ENCODE data around the gene CASD1. TPM values are rescaled to one million over a fixed set of nuclear protein-coding genes. Genes with fewer than 3 reads are reported as not detected.

CASD1 gene
- total and polyA plus RNA-seq, 2 of the 4 experiments (the other 2 are of a cell fraction): 4.0 to 4.5 TPM

GRCh38 chr7:94557215-94557614 lies 47.6 kb downstream of the CASD1 start:
- no peak overlapping the region for H2BK15ac ChIP-seq (ENCODE audit: low read depth, low read length)
- H2AK9ac ChIP-seq (replicated peaks; ENCODE audit: low read depth, low read length, poor library complexity): no peak overlapping the region
- H3K56ac ChIP-seq (ENCODE audit: extremely low read depth, insufficient read depth, low read length): no peak overlapping the region
- no peak overlapping the region for H4K91ac ChIP-seq (ENCODE audit: insufficient read depth, low read depth, low read length)
- H2AFZ ChIP-seq (replicated peaks; ENCODE audit: low read length, poor library complexity): no peak overlapping the region
- H3K4me2 ChIP-seq (ENCODE audit: low read depth, low read length): no peak overlapping the region
- no peaks in the 10 kb centered on the region for H3K27me3 ChIP-seq (ENCODE audit: control insufficient read depth, insufficient read depth, low read length)
- H2BK5ac ChIP-seq (ENCODE audit: low read depth, low read length, poor library complexity, severe bottlenecking): no peak overlapping the region
- no peak for DNase-seq
- dilution Hi-C loops (cut with HindIII; ENCODE audit: low sequenced_read_pairs, unreplicated experiment): no loop called here
- ChIA-PET POLR2A (ENCODE audit: unreplicated experiment) (no interaction called here), CTCF (interaction anchor here (0.6 kb wide), 1 partner anchor 84 kb away, joined by 3 read pairs; no protein-coding TSS in a partner anchor)
- no peak overlapping the region for H3K4ac ChIP-seq (ENCODE audit: low read depth, low read length)
- no peaks in the 10 kb centered on the region for H3K36me3 ChIP-seq (ENCODE audit: control insufficient read depth, insufficient read depth, low read length)
- no peak overlapping the region for H3K23ac ChIP-seq (ENCODE audit: low read depth, low read length)
- no peak overlapping the region for H3K14ac ChIP-seq (replicated peaks; ENCODE audit: low read depth, low read length)
- H3K4me1 ChIP-seq (ENCODE audit: control insufficient read depth, insufficient read depth, low read length): peaks cover 1% of the 10 kb centered on the region; the same call in 1 of the 2 replicates
- no TSS peak for BruUV-seq (replicated peaks)
- intact Hi-C loops (cut with micrococcal nuclease): no loop called here
- no peak overlapping the region for H3K4me3 ChIP-seq (ENCODE audit: insufficient read depth, low read depth, low read length)
- no peak for TF ChIP-seq ELK1 (IDR thresholded peaks at IDR 0.05; ENCODE audit: borderline replicate concordance, low read depth, low read length)
- TF ChIP-seq RCOR1 (IDR thresholded peaks at IDR 0.05; ENCODE audit: insufficient replicate concordance, low read length): no peak
- TF ChIP-seq RFX5 (IDR thresholded peaks at IDR 0.05; ENCODE audit: low read depth, low read length): no peak
- TF ChIP-seq SMC3 (IDR thresholded peaks at IDR 0.05; ENCODE audit: low read depth, low read length): no peak
- TF ChIP-seq, protein P1, sequence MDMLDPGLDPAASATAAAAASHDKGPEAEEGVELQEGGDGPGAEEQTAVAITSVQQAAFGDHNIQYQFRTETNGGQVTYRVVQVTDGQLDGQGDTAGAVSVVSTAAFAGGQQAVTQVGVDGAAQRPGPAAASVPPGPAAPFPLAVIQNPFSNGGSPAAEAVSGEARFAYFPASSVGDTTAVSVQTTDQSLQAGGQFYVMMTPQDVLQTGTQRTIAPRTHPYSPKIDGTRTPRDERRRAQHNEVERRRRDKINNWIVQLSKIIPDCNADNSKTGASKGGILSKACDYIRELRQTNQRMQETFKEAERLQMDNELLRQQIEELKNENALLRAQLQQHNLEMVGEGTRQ (IDR thresholded peaks at IDR 0.05; ENCODE audit: low read depth, low read length): no peak
- TF ChIP-seq MXI1 (IDR thresholded peaks at IDR 0.05; ENCODE audit: borderline replicate concordance, low read depth, low read length): no peak
- no peak for TF ChIP-seq BHLHE40 (IDR thresholded peaks at IDR 0.05; ENCODE audit: low read depth, low read length)
- TF ChIP-seq FOS (IDR thresholded peaks at IDR 0.05; ENCODE audit: low read depth, low read length): no peak
- TF ChIP-seq NFE2L2 (IDR thresholded peaks at IDR 0.05; ENCODE audit: low read depth, low read length): no peak
- TF ChIP-seq CTCF (conservative IDR thresholded peaks at IDR 0.05; ENCODE audit: low read depth, low read length): no peak
- no peak for TF ChIP-seq POLR2A (IDR thresholded peaks at IDR 0.05; ENCODE audit: low read depth, low read length)
- no peak for TF ChIP-seq RAD21 (IDR thresholded peaks at IDR 0.05; ENCODE audit: low read length)
- TF ChIP-seq MAFK (IDR thresholded peaks at IDR 0.05; ENCODE audit: low read depth, low read length): no peak
- no peak for TF ChIP-seq CEBPB (IDR thresholded peaks at IDR 0.05; ENCODE audit: low read depth, low read length)
- no peak for TF ChIP-seq MAZ (IDR thresholded peaks at IDR 0.05; ENCODE audit: borderline replicate concordance, low read depth, low read length)
- H3K9me3 ChIP-seq (ENCODE audit: control insufficient read depth, insufficient read depth, low read length): no peaks in the 10 kb centered on the region
- H3K79me1 ChIP-seq (ENCODE audit: low read depth in 1 of 2, low read length in 2 of 2): no peaks in the 10 kb centered on the region
- H2BK20ac ChIP-seq (ENCODE audit: low read depth, low read length): no peak overlapping the region
- H3K27ac ChIP-seq (ENCODE audit: insufficient read depth, low read length): no peak overlapping the region
- H4K5ac ChIP-seq (ENCODE audit: low read depth, low read length): no peak overlapping the region
- no peaks in the 10 kb centered on the region for H4K20me1 ChIP-seq (ENCODE audit: insufficient read depth, low read length)
- H2AK5ac ChIP-seq (ENCODE audit: low read depth, low read length): no peak overlapping the region
- in situ Hi-C loops (cut with MboI; ENCODE audit: low sequenced_read_pairs): no loop called here
- H3K18ac ChIP-seq (ENCODE audit: low read depth, low read length): no peak overlapping the region
- no peak for ATAC-seq (ENCODE audit: low read depth)
- no peak overlapping the region for H2BK120ac ChIP-seq (ENCODE audit: low read depth, low read length)
- H3K9ac ChIP-seq (ENCODE audit: low read depth, low read length): no peak overlapping the region
- no peaks in the 10 kb centered on the region for H3K9me1 ChIP-seq (ENCODE audit: insufficient read depth, low read length)
- H4K8ac ChIP-seq (ENCODE audit: low read depth in 2 of 2, low read length in 2 of 2): no peak overlapping the region
